SU-DHL-6 (cell line): ENCODE measurements around the gene MBTD1.
"Not testable (repeated sequence)": the region's sequence is repeated elsewhere in the genome, so short reads cannot be mapped to it uniquely, and the experiment has no call there.

ENCODE experiments used
- H2AFZ ChIP-seq: fragments of 200-600 bp; sonication (generic); 2 replicates; pipeline ENCODE4 v1.6.1; 2014; ENCODE audit warnings: low read depth, mild to moderate bottlenecking, moderate library complexity, mixed read lengths, antibody characterized with exemption, low read length; ENCODE audit not compliant: severe bottlenecking
- H3F3A ChIP-seq: fragments of 200-600 bp; shearing (Covaris generic); 2 replicates; pipeline ENCODE4 v1.6.0; 2016; ENCODE audit warnings: antibody characterized with exemption, mild to moderate bottlenecking; ENCODE audit not compliant: insufficient read depth
- H3K27ac ChIP-seq: fragments of 200-600 bp; sonication (generic); 2 replicates; pipeline ENCODE4 v1.5.1; 2016; ENCODE audit warnings: low read depth, mild to moderate bottlenecking, low read length, moderate library complexity, mixed read lengths
- H3K27me3 ChIP-seq: fragments of 200-600 bp; sonication (generic), shearing (Covaris generic); 2 replicates; pipeline ENCODE4 v1.6.0; 2014; ENCODE audit warnings: mild to moderate bottlenecking, low read length
- H3K36me3 ChIP-seq: fragments of 200-600 bp; sonication (generic); 2 replicates; pipeline ENCODE4 v1.6.1; 2014; ENCODE audit warnings: mild to moderate bottlenecking, low read length, mixed read lengths
- H3K4me2 ChIP-seq: fragments of 300-600, 200-600 bp; shearing (Covaris generic), sonication (generic); 2 replicates; pipeline ENCODE4 v1.6.0; 2014; ENCODE audit warnings: low read length, low read depth, mild to moderate bottlenecking; ENCODE audit not compliant: poor library complexity, severe bottlenecking
- H3K4me3 ChIP-seq: fragments of 200-600 bp; sonication (generic); 2 replicates; pipeline ENCODE4 v1.5.1; 2014; ENCODE audit warnings: antibody characterized with exemption, low read length, mild to moderate bottlenecking, mixed read lengths; ENCODE audit not compliant: insufficient read depth, poor library complexity, severe bottlenecking
- H3K79me2 ChIP-seq: fragments of 200-600 bp; sonication (generic); 2 replicates; pipeline ENCODE4 v1.6.1; 2014; ENCODE audit warnings: mild to moderate bottlenecking, low read length, moderate library complexity; ENCODE audit not compliant: insufficient read depth
- H3K9ac ChIP-seq: fragments of 200-600 bp; sonication (generic); 2 replicates; pipeline ENCODE4 v1.7.0; 2014; ENCODE audit warnings: mild to moderate bottlenecking, low read length
- H3K9me2 ChIP-seq: fragments of 200-600 bp; sonication (generic); replicated peaks from 2 replicates; pipeline ENCODE4 v1.6.1; 2014; ENCODE audit warnings: low read length; ENCODE audit not compliant: insufficient read depth
- H3K9me3 ChIP-seq: fragments of 200-600 bp; sonication (generic); 2 replicates; pipeline ENCODE4 v1.6.1; 2014; ENCODE audit warnings: low read length, mixed read lengths; ENCODE audit not compliant: insufficient read depth
- H4K20me1 ChIP-seq: fragments of 200-600 bp; sonication (generic); 2 replicates; pipeline ENCODE4 v1.6.1; 2014; ENCODE audit warnings: low read depth, mild to moderate bottlenecking, antibody characterized with exemption, low read length, moderate library complexity, mixed read lengths
- EZH2phosphoT487 ChIP-seq: fragments of 200-600 bp; sonication (generic), shearing (Covaris generic); conservative IDR thresholded peaks from 2 replicates; pipeline ENCODE4 v1.6.1; 2018; ENCODE audit warnings: mild to moderate bottlenecking, antibody characterized with exemption, low read length, moderate library complexity, mixed read lengths
- TF ChIP-seq, protein P1 (sequence below): fragments of 200-600 bp; sonication (generic); IDR thresholded peaks from one replicate; pipeline ENCODE4 v1.5.1; 2017; ENCODE audit warnings: antibody characterized with exemption, mild to moderate bottlenecking, low read length, moderate library complexity; ENCODE audit not compliant: insufficient read depth, poor library complexity, severe bottlenecking

MBTD1 gene

DNA sequence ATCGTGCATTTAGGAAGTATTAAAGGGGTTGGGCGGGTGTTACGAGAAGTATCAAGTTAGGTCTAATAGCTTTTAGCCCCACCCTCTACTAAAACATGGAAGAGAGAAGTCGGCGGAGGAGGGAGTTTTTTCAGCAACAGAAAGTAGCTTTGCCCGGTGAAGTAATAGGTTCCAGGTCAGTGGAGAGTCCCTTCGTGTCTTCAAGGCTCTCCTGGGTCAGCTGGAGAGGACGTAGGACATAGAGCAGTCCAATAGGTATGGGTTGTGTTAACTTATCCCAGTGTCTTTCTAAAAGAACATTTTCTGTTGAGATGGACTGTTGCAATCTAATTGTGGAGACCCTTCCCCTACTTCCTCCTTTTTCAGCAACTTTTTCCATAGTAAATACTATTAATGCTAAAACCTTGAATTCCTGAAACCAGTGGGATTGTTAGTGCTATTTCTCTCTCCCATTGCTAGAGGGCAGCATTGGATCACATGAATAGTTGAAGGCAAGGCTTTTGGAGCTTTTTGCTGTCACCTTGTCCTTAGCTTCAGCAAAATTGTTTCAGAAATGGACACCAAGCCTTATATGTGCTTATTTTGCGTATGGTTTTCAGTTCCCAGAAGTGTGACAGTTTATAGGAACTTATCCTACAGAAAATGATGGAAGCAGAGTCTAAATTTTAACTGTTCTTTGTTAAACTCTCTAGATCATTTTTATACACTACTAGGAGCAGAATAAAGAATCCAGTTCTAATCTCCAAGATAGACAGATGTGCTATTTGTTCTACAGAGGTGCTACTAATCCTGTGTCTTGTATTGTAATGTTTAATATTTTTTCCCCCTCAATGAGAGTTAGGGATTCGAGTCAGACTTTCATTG is 38.9 kb upstream of the MBTD1 start:
- Histone ChIP-seq H3K36me3 (peaks cover 2% of the 10 kb centered on the region), H3K79me2 (no peaks in the 10 kb centered on the region), H3F3A (no peaks in the 10 kb centered on the region), H4K20me1 (no peaks in the 10 kb centered on the region), H3K9ac (no peak overlapping the region), H2AFZ (no peak overlapping the region), H3K9me2 (no peaks in the 10 kb centered on the region), H3K4me3 (no peak overlapping the region), H3K27ac (no peak overlapping the region), H3K27me3 (no peaks in the 10 kb centered on the region), H3K4me2 (no peak overlapping the region), H3K9me3 (no peaks in the 10 kb centered on the region)
- TF ChIP-seq EZH2phosphoT487 = no peak
- TF ChIP-seq, protein P1, sequence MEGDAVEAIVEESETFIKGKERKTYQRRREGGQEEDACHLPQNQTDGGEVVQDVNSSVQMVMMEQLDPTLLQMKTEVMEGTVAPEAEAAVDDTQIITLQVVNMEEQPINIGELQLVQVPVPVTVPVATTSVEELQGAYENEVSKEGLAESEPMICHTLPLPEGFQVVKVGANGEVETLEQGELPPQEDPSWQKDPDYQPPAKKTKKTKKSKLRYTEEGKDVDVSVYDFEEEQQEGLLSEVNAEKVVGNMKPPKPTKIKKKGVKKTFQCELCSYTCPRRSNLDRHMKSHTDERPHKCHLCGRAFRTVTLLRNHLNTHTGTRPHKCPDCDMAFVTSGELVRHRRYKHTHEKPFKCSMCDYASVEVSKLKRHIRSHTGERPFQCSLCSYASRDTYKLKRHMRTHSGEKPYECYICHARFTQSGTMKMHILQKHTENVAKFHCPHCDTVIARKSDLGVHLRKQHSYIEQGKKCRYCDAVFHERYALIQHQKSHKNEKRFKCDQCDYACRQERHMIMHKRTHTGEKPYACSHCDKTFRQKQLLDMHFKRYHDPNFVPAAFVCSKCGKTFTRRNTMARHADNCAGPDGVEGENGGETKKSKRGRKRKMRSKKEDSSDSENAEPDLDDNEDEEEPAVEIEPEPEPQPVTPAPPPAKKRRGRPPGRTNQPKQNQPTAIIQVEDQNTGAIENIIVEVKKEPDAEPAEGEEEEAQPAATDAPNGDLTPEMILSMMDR = peak; percentile 48

DNA sequence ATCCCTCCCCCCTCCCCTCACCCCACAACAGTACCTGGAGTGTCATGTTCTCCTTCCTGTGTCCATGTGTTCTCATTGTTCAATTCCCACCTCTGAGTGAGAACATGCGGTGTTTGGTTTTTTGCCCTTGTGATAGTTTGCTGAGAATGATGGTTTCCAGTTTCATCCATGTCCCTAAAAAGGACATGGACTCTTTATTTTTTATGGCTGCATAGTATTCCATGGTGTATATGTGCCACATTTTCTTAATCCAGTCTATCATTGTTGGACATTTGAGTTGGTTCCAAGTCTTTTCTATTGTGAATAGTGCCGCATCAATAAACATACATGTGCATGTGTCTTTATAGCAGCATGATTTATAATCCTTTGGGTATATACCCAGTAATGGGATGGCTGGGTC is 34.5 kb upstream of the MBTD1 start:
- not testable (repeated sequence) for H2AFZ ChIP-seq, H4K20me1 ChIP-seq
- peaks cover 26% of the 10 kb centered on the region for H3K36me3 ChIP-seq

DNA sequence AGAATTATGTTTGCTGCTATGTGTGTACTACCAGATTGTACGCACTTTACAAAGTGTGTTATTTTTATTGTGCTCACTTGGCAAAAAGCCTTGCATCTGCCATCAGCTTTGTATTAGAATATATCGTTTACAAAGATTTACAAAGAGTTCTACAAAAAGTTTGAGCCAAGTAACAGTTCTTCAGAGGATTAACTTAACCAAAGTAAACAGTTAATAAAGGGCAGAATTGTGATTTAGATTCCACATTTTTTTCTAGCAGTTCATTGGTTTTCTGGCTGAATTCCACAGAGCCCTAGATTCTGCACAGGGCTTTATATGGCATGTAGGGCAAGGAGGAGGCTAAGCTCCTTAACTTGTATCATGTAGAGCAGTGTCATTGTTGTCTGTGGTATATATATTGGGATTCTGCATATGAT is 29.9 kb upstream of the MBTD1 start:
- Histone ChIP-seq H3K27me3 (no peaks in the 10 kb centered on the region), H3K9me3 (no peaks in the 10 kb centered on the region), H3K79me2 (no peaks in the 10 kb centered on the region), H3K36me3 (peaks cover 46% of the 10 kb centered on the region), H3K27ac (no peak overlapping the region), H3K9ac (no peak overlapping the region), H3K9me2 (no peaks in the 10 kb centered on the region), H4K20me1 (no peaks in the 10 kb centered on the region), H3F3A (no peaks in the 10 kb centered on the region), H3K4me3 (no peak overlapping the region), H3K4me2 (no peak overlapping the region), H2AFZ (no peak overlapping the region)
- TF ChIP-seq, protein P1 = no peak
- no peak for TF ChIP-seq EZH2phosphoT487

More for the DNA sequence above, 34.5 kb upstream of the MBTD1 start:
- H3K79me2 ChIP-seq, H3K4me3 ChIP-seq, H3K27ac ChIP-seq, H3F3A ChIP-seq, H3K4me2 ChIP-seq, H3K9me2 ChIP-seq, H3K9ac ChIP-seq, H3K27me3 ChIP-seq, H3K9me3 ChIP-seq: not testable (repeated sequence)

DNA sequence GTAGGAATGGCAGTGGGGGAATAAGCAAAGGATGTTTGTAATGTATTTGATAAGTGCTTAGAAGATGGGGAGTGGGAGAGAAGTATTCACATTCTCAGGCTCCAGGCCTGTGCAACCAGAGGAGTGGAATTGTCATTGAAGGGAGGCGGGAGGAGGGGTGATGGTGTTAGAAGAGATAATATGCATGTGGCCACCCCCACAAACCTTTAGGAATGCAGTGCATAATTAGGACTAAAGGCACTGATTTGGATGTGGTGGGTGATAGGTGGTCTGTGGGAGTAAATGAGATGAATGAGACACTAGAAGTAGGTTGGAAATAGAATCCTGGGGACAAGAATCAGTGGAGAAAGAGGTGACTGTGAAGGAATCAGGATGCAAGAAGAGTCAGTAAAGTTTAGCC is 27.6 kb upstream of the MBTD1 start:
- Histone ChIP-seq H3K27me3 (no peaks in the 10 kb centered on the region), H3K79me2 (no peaks in the 10 kb centered on the region), H3K4me2 (no peak overlapping the region), H2AFZ (no peak overlapping the region), H3F3A (no peaks in the 10 kb centered on the region), H3K9me3 (no peaks in the 10 kb centered on the region), H3K9ac (no peak overlapping the region), H3K27ac (no peak overlapping the region), H3K9me2 (no peaks in the 10 kb centered on the region), H3K36me3 (peaks cover 45% of the 10 kb centered on the region), H3K4me3 (no peak overlapping the region), H4K20me1 (no peaks in the 10 kb centered on the region)
- TF ChIP-seq, protein P1 = no peak
- TF ChIP-seq EZH2phosphoT487 = no peak
